UCSD-AML1 (cell line): ENCODE measurements around the gene MMD.
"Not testable (repeated sequence)": the region's sequence is repeated elsewhere in the genome, so short reads cannot be mapped to it uniquely, and the experiment has no call there.

Experiments used
- DNase-seq: peaks from one replicate; lab custom pipeline; 2025; ENCODE audit not compliant: unreplicated experiment; lab: John Stamatoyannopoulos, UW

The MMD gene

DNA sequence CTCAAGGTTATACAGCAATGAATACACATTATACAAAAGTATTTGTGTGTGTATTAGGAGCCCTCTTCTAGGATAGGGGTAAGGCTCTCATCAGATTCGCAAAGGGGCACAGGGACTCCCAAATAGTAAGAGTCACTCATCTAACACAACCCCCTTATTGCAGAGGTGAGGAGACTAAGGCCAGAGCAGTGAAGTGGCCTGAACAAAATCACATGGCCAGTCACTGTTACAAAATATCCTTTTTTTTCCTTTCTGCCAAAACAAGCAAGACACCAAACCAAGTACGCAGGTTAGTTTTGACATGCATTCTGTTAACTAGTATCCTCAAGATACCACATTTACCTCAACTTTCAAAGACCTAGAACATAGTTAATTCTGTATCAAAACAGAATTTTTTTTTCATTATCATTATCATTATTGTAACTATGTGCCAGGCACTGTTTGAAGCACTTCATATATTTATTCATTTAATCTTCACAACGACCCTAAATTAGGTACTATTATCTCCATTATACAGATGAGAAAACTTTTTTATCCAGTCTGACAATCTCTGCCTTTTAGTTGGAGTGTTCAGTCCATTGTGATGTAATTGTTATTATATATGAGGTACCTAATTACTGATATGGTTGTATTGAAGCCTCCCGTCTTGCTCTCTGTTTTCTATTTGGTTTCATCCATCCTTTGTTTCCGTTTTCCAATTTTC is 25.7 kb downstream of the MMD start:
- no peak for DNase-seq

- DNase-seq: no peak
These were observed 27.1 kb downstream of the MMD start for GRCh38 chr17:55394357-55395021.

DNA sequence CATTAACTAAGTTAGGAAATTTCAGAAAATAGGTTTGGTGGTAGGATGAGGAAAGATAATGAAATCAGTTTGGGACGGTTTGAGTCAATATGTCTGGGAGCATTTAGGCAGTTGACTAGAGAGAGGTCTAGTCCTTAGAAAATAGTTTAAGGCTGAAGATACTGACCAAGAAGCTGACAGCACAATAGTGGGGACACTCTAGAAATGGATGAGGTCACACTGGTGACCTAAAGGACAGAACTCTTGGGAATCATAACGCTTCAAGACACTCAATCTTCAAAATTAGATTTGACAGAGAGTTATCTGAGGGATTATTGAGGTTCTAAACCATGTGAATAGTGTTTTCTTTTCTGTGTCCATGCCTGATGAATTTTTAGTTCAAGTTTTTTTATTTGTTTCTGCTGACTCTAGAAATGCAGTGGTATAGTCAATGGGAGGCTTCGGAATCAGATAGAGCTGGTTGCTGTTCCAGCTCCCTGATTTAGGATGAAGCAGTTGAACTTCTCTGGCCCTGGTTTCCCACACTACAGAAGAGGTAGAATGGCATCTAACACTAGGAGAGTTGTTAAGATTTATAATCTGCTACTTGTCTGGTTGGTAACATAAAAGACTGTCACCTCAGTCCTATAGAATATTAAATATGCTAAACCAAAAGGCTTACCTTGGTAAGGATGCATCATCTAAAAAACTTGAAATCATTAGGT is 29.7 kb downstream of the MMD start:
- no peak for DNase-seq

GRCh38 chr17:55391244-55391757 is 30.3 kb downstream of the MMD start:
- no peak for DNase-seq

GRCh38 chr17:55390364-55390977 is 31.2 kb downstream of the MMD start:
- no peak for DNase-seq

DNA sequence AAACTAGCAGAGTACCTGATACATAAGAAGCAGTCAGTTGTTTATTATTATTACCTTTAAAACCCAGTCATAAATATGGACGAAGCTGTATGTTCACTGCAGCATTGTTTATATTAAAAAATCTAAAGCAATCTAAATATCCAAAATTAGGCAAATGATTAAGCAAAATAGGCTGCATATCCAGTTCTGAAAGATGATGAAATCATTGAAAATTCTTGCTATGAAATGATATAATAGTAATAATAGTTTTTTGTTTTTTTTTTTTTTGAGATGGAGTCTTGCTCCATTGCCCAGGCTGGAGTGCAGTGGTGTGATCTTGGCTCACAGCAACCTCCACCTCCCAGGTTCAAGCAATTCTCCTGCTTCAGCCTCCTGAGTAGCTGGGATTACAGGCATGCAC is 31.9 kb downstream of the MMD start:
- not testable (repeated sequence) for DNase-seq

DNA sequence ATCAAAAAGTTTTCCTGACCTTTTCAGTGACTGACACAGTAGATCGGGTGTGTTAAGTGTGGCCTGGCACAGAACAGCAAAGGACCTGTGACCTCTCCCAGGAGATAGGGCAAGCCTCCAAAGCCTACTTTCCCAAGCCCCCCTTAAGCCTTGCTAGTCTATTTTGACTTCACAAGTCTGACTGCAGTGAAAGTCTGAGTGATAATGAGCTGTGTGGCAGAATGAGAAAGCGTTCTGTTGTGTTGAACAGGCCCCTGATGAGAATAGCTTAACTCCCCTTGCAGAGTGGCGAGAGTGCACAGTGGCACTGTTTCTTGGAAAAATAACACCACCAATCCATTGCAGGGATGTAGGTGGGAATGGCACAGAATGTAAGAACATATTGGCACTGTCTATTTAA is 32.8 kb downstream of the MMD start:
- no peak for DNase-seq

- DNase-seq: no peak
These were observed 34.8 kb downstream of the MMD start for GRCh38 chr17:55386796-55387332.

DNA sequence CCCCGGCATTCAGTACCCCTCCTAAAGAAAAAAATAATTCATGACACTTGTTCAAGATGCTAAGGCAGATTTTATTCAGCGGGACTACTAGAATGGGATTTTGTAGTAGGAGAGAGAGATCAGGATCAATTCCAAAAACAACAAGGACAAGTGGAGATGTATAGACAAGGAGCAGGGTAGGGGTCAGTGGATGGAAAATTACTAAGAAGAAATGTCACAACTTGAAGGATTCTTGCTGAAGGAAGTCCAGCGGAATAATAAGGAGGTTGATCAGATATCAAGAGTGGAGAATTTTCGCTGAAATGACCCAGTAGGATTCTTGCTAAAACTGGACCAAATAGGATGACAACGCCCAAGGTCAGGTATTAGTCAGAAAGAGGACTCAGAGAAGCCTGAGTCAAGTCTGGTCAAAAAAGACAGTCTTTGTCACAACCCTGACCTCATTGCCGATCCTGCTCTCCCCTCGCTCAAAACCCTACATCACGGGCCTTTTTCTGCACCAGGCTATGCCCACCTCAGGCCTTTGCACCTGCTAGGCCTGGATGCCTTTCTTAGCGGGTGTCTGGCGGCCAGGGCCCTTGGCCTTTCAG is 36.9 kb downstream of the MMD start:
- DNase-seq: no peak

- DNase-seq: no peak
These were observed 37.6 kb downstream of the MMD start for GRCh38 chr17:55383771-55384642.

- no peak for DNase-seq
These were observed 40.4 kb downstream of the MMD start for GRCh38 chr17:55381017-55381770.

DNA sequence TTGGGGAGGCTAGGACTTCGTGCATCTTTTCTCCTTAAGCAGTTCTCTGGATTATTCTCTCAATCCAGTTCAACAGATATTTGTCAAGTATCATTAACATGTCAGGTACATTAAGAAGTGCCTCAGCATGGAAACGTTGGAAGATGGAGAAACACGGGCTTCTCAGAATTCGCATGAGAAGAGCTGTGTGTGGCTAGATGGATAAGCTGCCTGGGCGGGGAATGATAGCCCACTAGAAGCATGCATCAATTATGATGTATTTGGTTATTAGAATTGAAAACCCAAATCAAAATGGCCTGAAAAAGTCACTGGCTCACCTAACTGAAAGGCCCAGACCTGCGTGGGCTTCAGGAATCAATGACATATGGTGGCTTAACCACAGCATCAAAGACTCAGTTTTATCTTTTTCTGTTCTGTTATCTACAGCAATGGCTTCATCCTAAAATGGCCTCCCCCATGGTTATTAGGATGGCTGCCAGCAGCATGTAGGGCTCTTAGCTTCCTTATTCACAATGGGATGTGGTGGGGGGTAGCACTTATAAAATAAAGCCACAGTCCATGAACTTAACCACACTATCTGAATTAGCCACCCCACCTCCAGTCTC is 43.9 kb downstream of the MMD start:
- no peak for DNase-seq

DNA sequence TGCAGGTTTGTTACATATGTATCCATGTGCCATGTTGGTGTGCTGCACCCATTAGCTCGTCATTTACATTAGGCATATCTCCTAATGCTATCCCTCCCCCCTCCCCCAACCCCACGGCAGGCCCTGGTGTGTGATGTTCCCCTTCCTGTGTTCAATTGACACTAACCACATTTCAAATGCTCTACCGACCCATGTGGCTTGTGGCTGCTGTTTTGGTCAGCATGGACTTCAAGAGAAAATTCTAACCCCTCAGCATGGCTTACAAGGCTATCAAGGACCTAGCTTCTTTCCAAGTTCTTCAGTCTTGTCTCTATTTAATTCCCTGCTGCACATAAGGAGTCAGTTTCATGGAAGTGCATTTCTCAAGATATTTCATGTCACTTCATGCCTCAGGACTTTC is 52.9 kb downstream of the MMD start:
- no peak for DNase-seq

GRCh38 chr17:55366020-55366481 is 55.6 kb downstream of the MMD start:
- DNase-seq: no peak

- no peak for DNase-seq
These were observed 58.6 kb downstream of the MMD start for GRCh38 chr17:55363033-55363432.

DNA sequence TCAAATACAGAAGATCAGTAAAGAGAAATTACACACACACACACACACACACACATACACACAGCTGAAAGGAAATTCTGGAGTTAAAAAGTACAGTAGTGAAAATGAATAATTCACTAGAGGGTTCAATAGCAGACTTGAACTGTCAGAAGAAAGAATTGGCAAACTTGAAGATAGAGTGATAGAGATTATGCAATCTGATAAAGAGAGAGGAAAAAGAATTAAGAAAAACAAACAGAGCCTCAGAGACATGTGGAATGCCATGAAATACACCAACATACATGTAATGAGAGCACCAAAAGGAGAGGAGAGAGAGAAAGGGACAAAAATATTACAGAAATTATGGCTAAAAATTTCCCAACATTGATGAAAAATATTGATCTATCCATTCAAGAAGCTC is 60.7 kb downstream of the MMD start:
- no peak for DNase-seq

DNA sequence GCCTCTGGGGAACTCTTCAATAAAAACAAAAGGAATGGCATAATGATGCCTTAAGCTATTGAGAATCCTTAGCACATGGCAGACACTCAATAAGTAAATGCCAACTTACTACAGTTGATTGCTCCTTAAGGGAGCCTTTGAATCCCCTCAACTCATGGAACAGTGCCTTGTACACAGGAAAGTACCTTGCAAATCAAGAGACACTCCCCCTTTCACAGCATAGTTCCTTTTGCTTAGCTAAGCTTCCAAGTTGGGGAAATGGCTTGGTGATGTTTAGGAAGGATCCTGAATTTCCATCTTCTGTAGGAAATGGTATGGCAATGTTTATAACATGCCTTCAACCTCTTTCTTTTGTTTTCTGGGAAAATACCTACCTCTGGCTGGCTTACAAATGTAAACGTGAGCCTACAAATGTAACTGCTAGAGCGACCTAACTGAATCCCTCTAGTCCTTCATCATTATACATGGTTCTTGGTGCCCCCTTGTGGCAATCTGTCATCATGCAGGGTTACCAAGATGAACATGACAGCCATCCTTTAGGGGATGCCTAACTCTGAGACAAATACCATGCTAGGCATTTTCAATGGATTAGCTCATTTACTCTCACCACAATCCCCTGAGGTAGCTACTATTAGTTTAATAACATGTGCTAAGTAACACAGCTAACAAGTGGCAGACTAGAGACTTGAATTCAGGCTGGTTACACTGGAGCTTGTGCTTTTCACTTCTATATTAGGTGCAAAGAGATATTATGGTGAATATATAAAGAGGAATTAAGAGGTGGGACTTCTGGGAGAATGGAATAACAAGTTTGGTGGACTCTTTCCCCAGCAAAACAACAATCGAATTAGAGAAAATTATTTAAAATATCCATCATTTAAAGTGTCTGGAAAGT is 65.0 kb downstream of the MMD start:
- DNase-seq: peak; percentile 40

GRCh38 chr17:55354941-55355340 is 66.7 kb downstream of the MMD start:
- DNase-seq: no peak
